B cell (primary cell): ENCODE results near the gene PUM1. TPM values are rescaled to one million over a fixed set of nuclear protein-coding genes. Genes with fewer than 3 reads are reported as not detected.
"Not testable (repeated sequence)": the region's sequence is repeated elsewhere in the genome, so short reads cannot be mapped to it uniquely, and the experiment has no call there.

Source experiments
- ATAC-seq: fragments of 200-7000 bp; cut with Tn5 transposase; one replicate; pipeline ENCODE4 v1.10.0; 2021; ENCODE audit warnings: low read depth, mild to moderate bottlenecking, moderate number of reproducible peaks, moderate library complexity
- CTCF ChIA-PET: fragments of 350-600 bp; sonication (Branson Sonifier 250); formaldehyde crosslinking; loops from one replicate; lab custom pipeline; 2021; ENCODE audit warnings: antibody characterized with exemption, inconsistent platforms; lab: Charles Lee
- POLR2A ChIA-PET: fragments of 350-600 bp; sonication (Branson Sonifier 250); formaldehyde crosslinking; loops from one replicate; lab custom pipeline; 2021; ENCODE audit warnings: antibody characterized with exemption; lab: Charles Lee
- DNase-seq: peaks from one replicate; pipeline ENCODE4 v3.0.0; 2013
- H2AFZ ChIP-seq: 2 replicates; pipeline ENCODE4 v1.6.1; 2012; ENCODE audit warnings: mild to moderate bottlenecking, low read depth, low read length; ENCODE audit not compliant: insufficient read depth, poor library complexity, severe bottlenecking
- H3K27ac ChIP-seq, 2 donors: 1 replicate in 1 of 2; 2 replicates in 1 of 2; pipeline ENCODE4 v1.5.1; 2012 to 2013; ENCODE audit warnings: low read length in 2 of 2, mild to moderate bottlenecking in 2 of 2, moderate library complexity in 1 of 2
- H3K27me3 ChIP-seq, 4 experiments: fragments of 200-600 bp in 1 of 4; sonication (generic) in 1 of 4; replicated peaks in 1 of 4; 1 replicate in 2 of 4; 2 replicates in 2 of 4; pipeline versions ENCODE4 v1.6.1 to v1.7.0; 2013 to 2016; ENCODE audit warnings: low read length in 3 of 4, mild to moderate bottlenecking in 2 of 4, mixed read lengths in 1 of 4, moderate library complexity in 1 of 4; ENCODE audit not compliant: insufficient read depth in 4 of 4, control insufficient read depth in 3 of 4; ENCODE audit errors: control extremely low read depth in 1 of 4
- H3K36me3 ChIP-seq, 2 experiments: replicated peaks in 1 of 2; 1 replicate in 1 of 2; 2 replicates in 1 of 2; pipeline versions ENCODE4 v1.6.1 to v1.7.1; 2013; ENCODE audit warnings: low read length in 1 of 2; ENCODE audit not compliant: insufficient read depth in 2 of 2, control insufficient read depth in 1 of 2; ENCODE audit errors: control extremely low read depth in 1 of 2, extremely low read depth in 1 of 2
- H3K4me1 ChIP-seq, 2 donors: fragments of 200-600 bp in 1 of 2; sonication (generic) in 1 of 2; 1 replicate in 1 of 2; 2 replicates in 1 of 2; pipeline versions ENCODE4 v1.5.1 to v1.6.1; 2013 to 2017; ENCODE audit warnings: low read length in 2 of 2; ENCODE audit not compliant: control insufficient read depth in 2 of 2, insufficient read depth in 2 of 2
- H3K4me2 ChIP-seq: replicated peaks from 2 replicates; pipeline ENCODE3; 2012; ENCODE audit warnings: mild to moderate bottlenecking, low read depth, low read length; ENCODE audit not compliant: poor library complexity, severe bottlenecking
- H3K4me3 ChIP-seq, 5 experiments: fragments of 200-600 bp in 1 of 5; sonication (generic) in 1 of 5; 1 replicate in 3 of 5; 2 replicates in 2 of 5; pipeline versions ENCODE4 v1.5.1 to v1.7.0; 2011 to 2016; ENCODE audit warnings: low read length in 4 of 5, mild to moderate bottlenecking in 4 of 5, low read depth in 2 of 5, control low read depth in 1 of 5, moderate library complexity in 1 of 5; ENCODE audit not compliant: insufficient read depth in 1 of 5; ENCODE audit errors: control extremely low read depth in 1 of 5, extremely low read depth in 1 of 5
- H3K79me2 ChIP-seq: fragments of 200-600 bp; sonication (generic); one replicate; pipeline ENCODE4 v1.6.0; 2016; ENCODE audit warnings: low read length; ENCODE audit not compliant: control insufficient read depth, insufficient read depth
- H3K9ac ChIP-seq: fragments of 200-600 bp; sonication (generic); 2 replicates; pipeline ENCODE4 v1.6.1; 2017; ENCODE audit warnings: mild to moderate bottlenecking, low read length, moderate library complexity
- H3K9me3 ChIP-seq, 3 donors: one replicate each; pipeline versions ENCODE4 v1.6.1 to v1.7.1; 2013; ENCODE audit warnings: low read length in 2 of 3; ENCODE audit not compliant: control insufficient read depth in 2 of 3, insufficient read depth in 1 of 3; ENCODE audit errors: control extremely low read depth in 1 of 3
- H4K20me1 ChIP-seq: 2 replicates; pipeline ENCODE4 v1.6.0; 2012; ENCODE audit warnings: mild to moderate bottlenecking, low read length; ENCODE audit not compliant: insufficient read depth, control insufficient read depth, poor library complexity, severe bottlenecking
- H3K27ac Mint-ChIP-seq: one replicate; pipeline ENCODE4 v1.8.0; 2021; ENCODE audit warnings: mixed read lengths
- H3K27me3 Mint-ChIP-seq: one replicate; pipeline ENCODE4 v1.8.0; 2021; ENCODE audit warnings: mixed read lengths
- H3K4me1 Mint-ChIP-seq: one replicate; pipeline ENCODE4 v1.8.0; 2021; ENCODE audit warnings: mixed read lengths
- H3K4me3 Mint-ChIP-seq: one replicate; pipeline ENCODE4 v1.8.0; 2021; ENCODE audit warnings: mixed read lengths
- H3K9me3 Mint-ChIP-seq: one replicate; pipeline ENCODE4 v1.8.0; 2022; ENCODE audit warnings: mixed read lengths; ENCODE audit not compliant: insufficient read depth
- EZH2 ChIP-seq: IDR thresholded peaks from 2 replicates; pipeline ENCODE4 v1.6.1; 2012; ENCODE audit warnings: borderline replicate concordance, low read depth, mild to moderate bottlenecking, moderate library complexity, low read length; ENCODE audit not compliant: insufficient read depth, poor library complexity, severe bottlenecking
- WGBS: methylation state at CpG from one replicate; pipeline ENCODE4 v1.1.5; 2013; ENCODE audit warnings: missing lambda C conversion rate; ENCODE audit not compliant: insufficient coverage; 5-methylcytosine and 5-hydroxymethylcytosine counted together
- intact Hi-C: fragments of 100-400 bp; cut with micrococcal nuclease; formaldehyde crosslinking; loops from one replicate; pipeline ENCODE4 v1.10.0; 2022
- polyA plus RNA-seq: library from polyadenylated mRNA; depleted of rRNA; stranded (reverse); fragments of >200 nt; gene quantifications from 2 replicates; pipeline ENCODE4 v1.2.3, GENCODE V29; 2012
- total RNA-seq, 2 donors: library from RNA; stranded (reverse); fragments of 120-200 nt in 1 of 2; gene quantifications; 1 replicate in 1 of 2; 2 replicates in 1 of 2; pipeline versions ENCODE4 v1.2.3 to v1.2.4, GENCODE V29; 2013 to 2022
- TF ChIP-seq, protein P1 (sequence below): fragments of 200-600 bp; IDR thresholded peaks from one replicate; pipeline ENCODE4 v1.8.0; 2022; ENCODE audit warnings: antibody characterized with exemption, mild to moderate bottlenecking

Gene PUM1
- total and polyA plus RNA-seq, 2 donors (not counting 1 experiment from before 2014, with no cell fraction given), result 52.8 to 177 TPM

DNA sequence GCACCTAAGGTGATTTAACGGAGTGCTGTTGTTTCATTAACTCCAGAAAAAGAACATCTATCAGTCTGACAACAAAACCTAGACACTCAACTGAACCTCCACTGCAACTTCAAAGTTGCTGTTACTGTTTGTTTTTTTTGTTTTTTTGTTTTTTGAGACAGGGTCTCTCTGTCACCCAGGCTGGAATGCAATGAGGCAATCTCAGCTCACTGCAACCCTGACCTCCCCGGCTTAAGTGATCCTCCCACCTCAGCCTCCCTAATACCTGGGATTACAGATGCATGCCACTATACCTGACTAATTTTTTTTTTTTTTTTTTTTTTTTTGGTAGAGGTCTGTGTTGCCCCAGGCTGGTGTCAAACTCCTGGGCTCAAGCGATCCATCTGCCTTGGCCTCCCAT, 90.3 kb downstream of the PUM1 start:
- H3K27me3 ChIP-seq, result no peaks in the 10 kb centered on the region
- DNase-seq, result no peak
- H3K4me3 ChIP-seq, result no peak overlapping the region
- no peaks in the 10 kb centered on the region for H3K9me3 Mint-ChIP-seq
- H3K36me3 ChIP-seq, result peaks cover 14 to 53% of the 10 kb centered on the region in 2 experiments
- no peak overlapping the region for H3K27ac Mint-ChIP-seq
- WGBS, result no CpG with 5 or more reads among the region's 3 CpGs
- peak overlapping the region; percentile 24 to 49 for H3K27ac ChIP-seq
- no peak for TF ChIP-seq EZH2
- TF ChIP-seq, protein P1, sequence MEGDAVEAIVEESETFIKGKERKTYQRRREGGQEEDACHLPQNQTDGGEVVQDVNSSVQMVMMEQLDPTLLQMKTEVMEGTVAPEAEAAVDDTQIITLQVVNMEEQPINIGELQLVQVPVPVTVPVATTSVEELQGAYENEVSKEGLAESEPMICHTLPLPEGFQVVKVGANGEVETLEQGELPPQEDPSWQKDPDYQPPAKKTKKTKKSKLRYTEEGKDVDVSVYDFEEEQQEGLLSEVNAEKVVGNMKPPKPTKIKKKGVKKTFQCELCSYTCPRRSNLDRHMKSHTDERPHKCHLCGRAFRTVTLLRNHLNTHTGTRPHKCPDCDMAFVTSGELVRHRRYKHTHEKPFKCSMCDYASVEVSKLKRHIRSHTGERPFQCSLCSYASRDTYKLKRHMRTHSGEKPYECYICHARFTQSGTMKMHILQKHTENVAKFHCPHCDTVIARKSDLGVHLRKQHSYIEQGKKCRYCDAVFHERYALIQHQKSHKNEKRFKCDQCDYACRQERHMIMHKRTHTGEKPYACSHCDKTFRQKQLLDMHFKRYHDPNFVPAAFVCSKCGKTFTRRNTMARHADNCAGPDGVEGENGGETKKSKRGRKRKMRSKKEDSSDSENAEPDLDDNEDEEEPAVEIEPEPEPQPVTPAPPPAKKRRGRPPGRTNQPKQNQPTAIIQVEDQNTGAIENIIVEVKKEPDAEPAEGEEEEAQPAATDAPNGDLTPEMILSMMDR, result no peak
- H3K4me1 ChIP-seq, result peaks cover 11 to 13% of the 10 kb centered on the region in 2 donors
- H3K27me3 Mint-ChIP-seq, result no peaks in the 10 kb centered on the region
- H3K9ac ChIP-seq, result no peak overlapping the region
- H4K20me1 ChIP-seq, result peaks cover 23% of the 10 kb centered on the region
- H3K79me2 ChIP-seq, result peaks cover 69% of the 10 kb centered on the region
- no peak for ATAC-seq
- intact Hi-C loops, result no loop called here
- H3K4me3 Mint-ChIP-seq, result no peak overlapping the region
- ChIA-PET CTCF (no interaction called here), POLR2A (interaction anchor here (0.5 kb wide), 1 partner anchor 844 kb away, joined by 6 read pairs; no protein-coding TSS in a partner anchor)
- H3K4me2 ChIP-seq, result no peak overlapping the region
- H3K4me1 Mint-ChIP-seq, result peaks cover 38% of the 10 kb centered on the region
- H3K9me3 ChIP-seq, result no peaks in the 10 kb centered on the region
- no peak overlapping the region for H2AFZ ChIP-seq

- H3K9me3 Mint-ChIP-seq, result no peaks in the 10 kb centered on the region
- POLR2A ChIA-PET, result interaction anchor here (0.5 kb wide), 1 partner anchor 845 kb away, joined by 6 read pairs; no protein-coding TSS in a partner anchor
Observed at GRCh38 chr1:30974536-30974935, 91.0 kb downstream of the PUM1 start.

DNA sequence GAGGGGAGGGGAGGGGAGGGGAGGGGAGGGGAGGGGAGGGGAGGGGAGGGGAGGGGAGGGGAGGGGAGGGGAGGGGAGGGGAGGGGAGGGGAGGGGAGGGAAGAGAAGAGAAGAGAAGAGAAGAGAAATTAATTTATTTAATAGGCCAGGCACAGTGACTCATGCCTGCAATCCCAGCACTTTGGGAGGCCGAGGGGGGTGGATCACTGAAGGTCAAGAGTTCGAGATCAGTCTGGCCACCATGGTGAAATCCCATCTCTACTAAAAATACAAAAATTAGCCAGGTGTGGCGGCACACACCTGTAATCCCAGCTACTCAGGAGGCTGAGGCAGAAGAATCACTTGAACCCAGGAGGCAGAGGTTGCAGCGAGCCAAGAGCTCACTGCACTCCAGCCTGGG, 93.2 kb downstream of the PUM1 start:
- Histone ChIP-seq H3K36me3 (peaks cover 26 to 51% of the 10 kb centered on the region in 2 experiments), H4K20me1 (peaks cover 34% of the 10 kb centered on the region), H3K79me2 (peaks cover 68% of the 10 kb centered on the region), H3K4me1 (peaks cover 11 to 13% of the 10 kb centered on the region in 2 donors)
- H3K4me3 ChIP-seq, H3K9me3 ChIP-seq, CTCF ChIA-PET, H3K27me3 ChIP-seq, H3K9me3 Mint-ChIP-seq, intact Hi-C loops, H3K27ac ChIP-seq, H2AFZ ChIP-seq, POLR2A ChIA-PET, ATAC-seq, H3K4me2 ChIP-seq, H3K9ac ChIP-seq, H3K4me3 Mint-ChIP-seq, DNase-seq, H3K27ac Mint-ChIP-seq, H3K27me3 Mint-ChIP-seq: not testable (repeated sequence)
- peaks cover 39% of the 10 kb centered on the region for H3K4me1 Mint-ChIP-seq
- WGBS, result 100% methylated on average over 4 of the region's 4 CpGs

More at GRCh38 chr1:30974536-30974935, 91.0 kb downstream of the PUM1 start:
- H3K4me2 ChIP-seq, result no peak overlapping the region
- no peak overlapping the region for H3K4me3 Mint-ChIP-seq
- WGBS, result 94% methylated on average over 2 of the region's 4 CpGs
- H3K9ac ChIP-seq, result no peak overlapping the region
- H4K20me1 ChIP-seq, result peaks cover 27% of the 10 kb centered on the region
- no peak overlapping the region for H3K27ac ChIP-seq
- TF ChIP-seq EZH2, result no peak
- TF ChIP-seq, protein P1, result no peak
- peaks cover 69% of the 10 kb centered on the region for H3K79me2 ChIP-seq
- peaks cover 18 to 51% of the 10 kb centered on the region in 2 experiments for H3K36me3 ChIP-seq
- intact Hi-C loops, result no loop called here
- H3K27me3 Mint-ChIP-seq, result no peaks in the 10 kb centered on the region
- peaks cover 11 to 13% of the 10 kb centered on the region in 2 donors for H3K4me1 ChIP-seq
- H3K9me3 ChIP-seq, result no peaks in the 10 kb centered on the region
- DNase-seq, result no peak
- H3K4me1 Mint-ChIP-seq, result peaks cover 41% of the 10 kb centered on the region
- H3K4me3 ChIP-seq, result no peak overlapping the region
- ATAC-seq, result no peak
- H3K27me3 ChIP-seq, result no peaks in the 10 kb centered on the region
- no peak overlapping the region for H3K27ac Mint-ChIP-seq
- no peak overlapping the region for H2AFZ ChIP-seq
- CTCF ChIA-PET, result no interaction called here
